Measurements from ENCODE around the gene GLOD5. TPM values are rescaled to one million over a fixed set of nuclear protein-coding genes. Genes with fewer than 3 reads are reported as not detected.

Gene GLOD5
- total and polyA plus RNA-seq, 9 of the 15 experiments (the other 6 are each of a cell fraction or from before 2014, with no cell fraction given) = 0.27 to 4.4 (median 2.2) TPM

- TF ChIP-seq SAFB2 (IDR thresholded peaks at IDR 0.05; ENCODE audit: borderline replicate concordance, low read depth, low read length, severe bottlenecking) (no peak), DIDO1 (tag; IDR thresholded peaks at IDR 0.05; ENCODE audit: low read depth) (peak; percentile 87), PHB (CRISPR knock-in tag; IDR thresholded peaks at IDR 0.05) (no peak), CBX1 (IDR thresholded peaks at IDR 0.05; ENCODE audit: low read depth) (no peak), TCF3 (CRISPR knock-in tag; IDR thresholded peaks at IDR 0.05) (no peak), ZBTB33 (CRISPR knock-in tag; IDR thresholded peaks at IDR 0.05) (no peak), FOXA1 (IDR thresholded peaks at IDR 0.05; ENCODE audit: borderline replicate concordance) (no peak), PTRF (tag; IDR thresholded peaks at IDR 0.05) (no peak), ZNF696 (CRISPR knock-in tag; conservative IDR thresholded peaks at IDR 0.05) (no peak), MTF1 (CRISPR knock-in tag; IDR thresholded peaks at IDR 0.05; ENCODE audit: borderline replicate concordance) (no peak), ZNF239 (CRISPR knock-in tag; IDR thresholded peaks at IDR 0.05) (no peak), TAF15 (IDR thresholded peaks at IDR 0.05; ENCODE audit: low read depth, low read length) (no peak), JUNB (CRISPR knock-in tag; conservative IDR thresholded peaks at IDR 0.05) (no peak), ELK3 (CRISPR knock-in tag; IDR thresholded peaks at IDR 0.05) (no peak), ZSCAN32 (CRISPR knock-in tag; IDR thresholded peaks at IDR 0.05) (no peak), ARHGAP35 (IDR thresholded peaks at IDR 0.05; ENCODE audit: partially characterized antibody) (no peak), CC2D1A (IDR thresholded peaks at IDR 0.05) (no peak), MXD1 (CRISPR knock-in tag; IDR thresholded peaks at IDR 0.05; ENCODE audit: borderline replicate concordance, poor library complexity, severe bottlenecking) (no peak), HCFC1 (IDR thresholded peaks at IDR 0.05; ENCODE audit: low read depth, low read length) (peak; percentile 71), ZNF274 (IDR thresholded peaks at IDR 0.05; ENCODE audit: borderline replicate concordance, low read depth, low read length) (no peak), NCOA6 (IDR thresholded peaks at IDR 0.05) (no peak), CXXC5 (CRISPR knock-in tag; IDR thresholded peaks at IDR 0.05) (peak; percentile 90)
- TF ChIP-seq, protein P1, sequence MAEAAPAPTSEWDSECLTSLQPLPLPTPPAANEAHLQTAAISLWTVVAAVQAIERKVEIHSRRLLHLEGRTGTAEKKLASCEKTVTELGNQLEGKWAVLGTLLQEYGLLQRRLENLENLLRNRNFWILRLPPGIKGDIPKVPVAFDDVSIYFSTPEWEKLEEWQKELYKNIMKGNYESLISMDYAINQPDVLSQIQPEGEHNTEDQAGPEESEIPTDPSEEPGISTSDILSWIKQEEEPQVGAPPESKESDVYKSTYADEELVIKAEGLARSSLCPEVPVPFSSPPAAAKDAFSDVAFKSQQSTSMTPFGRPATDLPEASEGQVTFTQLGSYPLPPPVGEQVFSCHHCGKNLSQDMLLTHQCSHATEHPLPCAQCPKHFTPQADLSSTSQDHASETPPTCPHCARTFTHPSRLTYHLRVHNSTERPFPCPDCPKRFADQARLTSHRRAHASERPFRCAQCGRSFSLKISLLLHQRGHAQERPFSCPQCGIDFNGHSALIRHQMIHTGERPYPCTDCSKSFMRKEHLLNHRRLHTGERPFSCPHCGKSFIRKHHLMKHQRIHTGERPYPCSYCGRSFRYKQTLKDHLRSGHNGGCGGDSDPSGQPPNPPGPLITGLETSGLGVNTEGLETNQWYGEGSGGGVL (CRISPR knock-in tag; IDR thresholded peaks at IDR 0.05) = no peak
- TF ChIP-seq, protein P2, sequence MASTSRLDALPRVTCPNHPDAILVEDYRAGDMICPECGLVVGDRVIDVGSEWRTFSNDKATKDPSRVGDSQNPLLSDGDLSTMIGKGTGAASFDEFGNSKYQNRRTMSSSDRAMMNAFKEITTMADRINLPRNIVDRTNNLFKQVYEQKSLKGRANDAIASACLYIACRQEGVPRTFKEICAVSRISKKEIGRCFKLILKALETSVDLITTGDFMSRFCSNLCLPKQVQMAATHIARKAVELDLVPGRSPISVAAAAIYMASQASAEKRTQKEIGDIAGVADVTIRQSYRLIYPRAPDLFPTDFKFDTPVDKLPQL (IDR thresholded peaks at IDR 0.05; ENCODE audit: extremely low read depth, insufficient read length) = no peak
Measured at GRCh38 chrX:48801280-48802088, 39.9 kb downstream of the GLOD5 start, which contains the start of gene HDAC6 (continued).
